HL-60 (cell line): ENCODE data around the gene BTLA.
"Not testable (repeated sequence)": the region's sequence is repeated elsewhere in the genome, so short reads cannot be mapped to it uniquely, and the experiment has no call there.

Experiments
- DNase-seq, 2 experiments: peaks; one replicate each; pipeline ENCODE4 v3.0.0-alpha.2; 2010 to 2020; ENCODE audit warnings: low read depth in 1 of 2, low spot score in 1 of 2
- H3K27ac ChIP-seq: fragments of 250-450 bp; sonication (Bioruptor Pico); replicated peaks from 2 replicates; pipeline ENCODE4 v1.5.1; 2020; ENCODE audit warnings: mild to moderate bottlenecking, moderate library complexity
- H3K27me3 ChIP-seq: fragments of 250-450 bp; sonication (Bioruptor Pico); 2 replicates; pipeline ENCODE4 v1.5.1; 2021; ENCODE audit warnings: mild to moderate bottlenecking, moderate library complexity; ENCODE audit not compliant: insufficient read depth, poor library complexity, severe bottlenecking
- H3K4me3 ChIP-seq: replicated peaks from 2 replicates; pipeline ENCODE4 v1.5.1; 2011; ENCODE audit warnings: mild to moderate bottlenecking, control low read depth, low read length; ENCODE audit not compliant: insufficient read depth
- CTCF ChIP-seq: IDR thresholded peaks from one replicate; pipeline ENCODE4 v1.5.1; 2011; ENCODE audit warnings: low read length, control low read depth, inconsistent platforms; ENCODE audit not compliant: insufficient read depth
- GABPA ChIP-seq: IDR thresholded peaks from 2 replicates; pipeline ENCODE4 v1.6.1; 2012; ENCODE audit warnings: low read depth
- REST ChIP-seq: IDR thresholded peaks from 2 replicates; pipeline ENCODE4 v1.6.1; 2012; ENCODE audit warnings: low read depth; ENCODE audit not compliant: insufficient replicate concordance
- SPI1 ChIP-seq: IDR thresholded peaks from 2 replicates; pipeline ENCODE4 v1.6.1; 2012; ENCODE audit warnings: low read depth, mild to moderate bottlenecking, borderline replicate concordance

Gene BTLA

GRCh38 chr3:112531358-112531781 lies 32.1 kb upstream of the BTLA start:
- no peak overlapping the region for H3K27ac ChIP-seq
- TF ChIP-seq CTCF, result peak; percentile 14
- no peak for TF ChIP-seq REST
- no peaks in the 10 kb centered on the region for H3K27me3 ChIP-seq
- DNase-seq, result no peak
- no peak overlapping the region for H3K4me3 ChIP-seq

- H3K4me3 ChIP-seq, result no peak overlapping the region
- no peak for TF ChIP-seq SPI1
- DNase-seq, result no peak
- H3K27ac ChIP-seq, result no peak overlapping the region
- H3K27me3 ChIP-seq, result no peaks in the 10 kb centered on the region
Measured at GRCh38 chr3:112530573-112530972, 31.3 kb upstream of the BTLA start.

- H3K27me3 ChIP-seq, H3K27ac ChIP-seq, DNase-seq, H3K4me3 ChIP-seq: not testable (repeated sequence)
Measured at GRCh38 chr3:112524127-112524526, 24.9 kb upstream of the BTLA start.

GRCh38 chr3:112519424-112520001 lies 20.2 kb upstream of the BTLA start:
- no peaks in the 10 kb centered on the region for H3K27me3 ChIP-seq
- DNase-seq, result peak; percentile 15 to 63
- no peak for TF ChIP-seq GABPA
- TF ChIP-seq REST, result no peak
- TF ChIP-seq CTCF, result peak; percentile 64
- H3K27ac ChIP-seq, result no peak overlapping the region
- H3K4me3 ChIP-seq, result no peak overlapping the region

- not testable (repeated sequence) for H3K27ac ChIP-seq, DNase-seq, H3K4me3 ChIP-seq, H3K27me3 ChIP-seq
Measured at GRCh38 chr3:112518970-112519369, 19.7 kb upstream of the BTLA start.
